Neutrophil (primary cell): ENCODE data around the gene TIMM44.
A peak's percentile ranks its signal among the peaks of the same experiment; 100 is the strongest.

Experiments
- H3K27ac ChIP-seq: fragments of 200-600 bp; sonication (generic); 2 replicates; pipeline ENCODE4 v1.5.1; 2016; ENCODE audit warnings: mild to moderate bottlenecking, moderate library complexity
- H3K27me3 ChIP-seq: fragments of 200-600 bp; sonication (generic); 2 replicates; pipeline ENCODE4 v1.6.0; 2016; ENCODE audit warnings: mild to moderate bottlenecking
- H3K36me3 ChIP-seq: fragments of 200-600 bp; sonication (generic); 2 replicates; pipeline ENCODE4 v1.5.1; 2017
- H3K4me1 ChIP-seq, 2 experiments: fragments of 200-600 bp in 1 of 2; sonication (generic) in 1 of 2; 1 replicate in 1 of 2; 2 replicates in 1 of 2; pipeline versions ENCODE4 v1.5.1 to v1.6.1; 2013 to 2016; ENCODE audit warnings: low read depth in 1 of 2, low read length in 1 of 2, mild to moderate bottlenecking in 1 of 2, moderate library complexity in 1 of 2; ENCODE audit not compliant: control insufficient read depth in 1 of 2, insufficient read depth in 1 of 2
- H3K4me3 ChIP-seq, 2 experiments: fragments of 200-600 bp in 1 of 2; sonication (generic) in 1 of 2; 1 replicate in 1 of 2; 2 replicates in 1 of 2; pipeline ENCODE4 v1.5.1; 2013 to 2016; ENCODE audit warnings: low read depth in 1 of 2, low read length in 1 of 2, mild to moderate bottlenecking in 1 of 2, moderate library complexity in 1 of 2
- H3K9me3 ChIP-seq: fragments of 200-600 bp; sonication (generic); 2 replicates; pipeline ENCODE4 v1.5.1; 2016
- CTCF ChIP-seq: fragments of 200-600 bp; sonication (generic); IDR thresholded peaks from 2 replicates; pipeline ENCODE4 v1.5.1; 2016; ENCODE audit warnings: antibody characterized with exemption

The TIMM44 gene

GRCh38 chr19:7975037-7975436 is 31.6 kb upstream of the TIMM44 start:
- Histone ChIP-seq H3K27ac (no peak overlapping the region), H3K36me3 (peaks cover 79% of the 10 kb centered on the region), H3K4me3 (no peak overlapping the region), H3K9me3 (no peaks in the 10 kb centered on the region), H3K27me3 (no peaks in the 10 kb centered on the region), H3K4me1 (no peaks in the 10 kb centered on the region)
- TF ChIP-seq CTCF, result no peak

GRCh38 chr19:7973883-7974282 is 30.4 kb upstream of the TIMM44 start:
- peaks cover 73% of the 10 kb centered on the region for H3K36me3 ChIP-seq

GRCh38 chr19:7971553-7972520 is 28.4 kb upstream of the TIMM44 start:
- TF ChIP-seq CTCF, result no peak
- H3K9me3 ChIP-seq, result no peaks in the 10 kb centered on the region
- H3K4me1 ChIP-seq, result no peaks in the 10 kb centered on the region
- no peak overlapping the region for H3K4me3 ChIP-seq
- peaks cover 71% of the 10 kb centered on the region for H3K36me3 ChIP-seq
- H3K27me3 ChIP-seq, result no peaks in the 10 kb centered on the region
- no peak overlapping the region for H3K27ac ChIP-seq

More at GRCh38 chr19:7973883-7974282, 30.4 kb upstream of the TIMM44 start:
- H3K27ac ChIP-seq, result no peak overlapping the region
- TF ChIP-seq CTCF, result no peak
- H3K27me3 ChIP-seq, result no peaks in the 10 kb centered on the region
- H3K4me1 ChIP-seq, result no peaks in the 10 kb centered on the region
- H3K9me3 ChIP-seq, result no peaks in the 10 kb centered on the region
- no peak overlapping the region for H3K4me3 ChIP-seq

GRCh38 chr19:7970716-7971448 is 27.4 kb upstream of the TIMM44 start:
- Histone ChIP-seq H3K4me3 (no peak overlapping the region), H3K27me3 (no peaks in the 10 kb centered on the region), H3K36me3 (peaks cover 80% of the 10 kb centered on the region), H3K27ac (no peak overlapping the region), H3K9me3 (no peaks in the 10 kb centered on the region), H3K4me1 (no peaks in the 10 kb centered on the region)
- peak; percentile 19 for TF ChIP-seq CTCF

- no peak for TF ChIP-seq CTCF
- no peaks in the 10 kb centered on the region for H3K27me3 ChIP-seq
- H3K4me3 ChIP-seq, result no peak overlapping the region
- no peaks in the 10 kb centered on the region for H3K9me3 ChIP-seq
- no peaks in the 10 kb centered on the region for H3K4me1 ChIP-seq
- H3K27ac ChIP-seq, result no peak overlapping the region
- H3K36me3 ChIP-seq, result peaks cover 81% of the 10 kb centered on the region
Measured at GRCh38 chr19:7969555-7969939, 26.1 kb upstream of the TIMM44 start.
